Measurements from ENCODE around the gene TTC16. TPM values are rescaled to one million over a fixed set of nuclear protein-coding genes. Genes with fewer than 3 reads are reported as not detected.

The TTC16 gene, protein sequence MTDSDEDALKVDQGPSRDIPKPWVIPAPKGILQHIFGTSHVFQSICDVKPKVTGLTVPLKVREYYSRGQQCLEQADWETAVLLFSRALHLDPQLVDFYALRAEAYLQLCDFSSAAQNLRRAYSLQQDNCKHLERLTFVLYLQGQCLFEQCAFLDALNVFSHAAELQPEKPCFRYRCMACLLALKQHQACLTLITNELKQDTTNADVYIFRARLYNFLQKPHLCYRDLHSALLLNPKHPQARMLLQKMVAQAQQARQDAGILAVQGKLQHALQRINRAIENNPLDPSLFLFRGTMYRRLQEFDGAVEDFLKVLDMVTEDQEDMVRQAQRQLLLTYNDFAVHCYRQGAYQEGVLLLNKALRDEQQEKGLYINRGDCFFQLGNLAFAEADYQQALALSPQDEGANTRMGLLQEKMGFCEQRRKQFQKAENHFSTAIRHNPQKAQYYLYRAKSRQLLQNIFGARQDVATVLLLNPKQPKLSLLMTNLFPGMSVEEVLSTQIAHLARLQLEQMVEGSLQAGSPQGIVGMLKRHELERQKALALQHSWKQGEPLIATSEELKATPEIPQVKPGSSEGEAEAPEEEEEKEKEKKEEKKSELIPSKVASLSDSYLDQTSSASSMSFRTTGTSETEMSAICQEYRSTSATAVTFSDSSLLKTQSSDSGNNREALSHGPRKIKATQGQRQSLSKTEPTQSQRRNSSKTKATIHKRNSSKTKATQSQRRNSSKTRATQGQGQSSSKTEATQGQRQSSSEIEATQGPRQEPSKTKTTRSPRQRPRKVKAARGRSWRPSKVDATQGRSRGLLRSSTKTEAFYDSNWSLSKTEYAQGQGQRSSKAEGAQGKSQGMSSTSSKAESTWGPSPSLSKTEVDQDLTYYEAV
- not detected for total RNA-seq
- under 1 TPM in 5 of 8 donors, not detected in 3; 0.02 to 0.08 (median 0.07) TPM for polyA plus RNA-seq (ENCODE audit: insufficient read depth in 1 of 8, insufficient read length in 8 of 8, low replicate concordance in 1 of 8)
- long read RNA-seq, donor 1: 0 reads
- long read RNA-seq, donor 2: 0 reads
- long read RNA-seq, donor 3: 0 reads
- long read RNA-seq, donor 4: 0 reads
- long read RNA-seq, donor 5, partial matches to known transcripts: 9 of 20 reads
- long read RNA-seq, donor 5, other reads (novel, unspliced or antisense): 11 of 20 reads
- long read RNA-seq, donor 6: 0 reads
- long read RNA-seq, donor 7: 0 reads
- long read RNA-seq, donor 8: 0 reads
- long read RNA-seq, donor 9: 0 reads
- long read RNA-seq, donor 10, partial matches to known transcripts: 0 of 5 reads
- long read RNA-seq, donor 10, other reads (novel, unspliced or antisense): 5 of 5 reads
- long read RNA-seq, donor 11: 0 reads

DNA sequence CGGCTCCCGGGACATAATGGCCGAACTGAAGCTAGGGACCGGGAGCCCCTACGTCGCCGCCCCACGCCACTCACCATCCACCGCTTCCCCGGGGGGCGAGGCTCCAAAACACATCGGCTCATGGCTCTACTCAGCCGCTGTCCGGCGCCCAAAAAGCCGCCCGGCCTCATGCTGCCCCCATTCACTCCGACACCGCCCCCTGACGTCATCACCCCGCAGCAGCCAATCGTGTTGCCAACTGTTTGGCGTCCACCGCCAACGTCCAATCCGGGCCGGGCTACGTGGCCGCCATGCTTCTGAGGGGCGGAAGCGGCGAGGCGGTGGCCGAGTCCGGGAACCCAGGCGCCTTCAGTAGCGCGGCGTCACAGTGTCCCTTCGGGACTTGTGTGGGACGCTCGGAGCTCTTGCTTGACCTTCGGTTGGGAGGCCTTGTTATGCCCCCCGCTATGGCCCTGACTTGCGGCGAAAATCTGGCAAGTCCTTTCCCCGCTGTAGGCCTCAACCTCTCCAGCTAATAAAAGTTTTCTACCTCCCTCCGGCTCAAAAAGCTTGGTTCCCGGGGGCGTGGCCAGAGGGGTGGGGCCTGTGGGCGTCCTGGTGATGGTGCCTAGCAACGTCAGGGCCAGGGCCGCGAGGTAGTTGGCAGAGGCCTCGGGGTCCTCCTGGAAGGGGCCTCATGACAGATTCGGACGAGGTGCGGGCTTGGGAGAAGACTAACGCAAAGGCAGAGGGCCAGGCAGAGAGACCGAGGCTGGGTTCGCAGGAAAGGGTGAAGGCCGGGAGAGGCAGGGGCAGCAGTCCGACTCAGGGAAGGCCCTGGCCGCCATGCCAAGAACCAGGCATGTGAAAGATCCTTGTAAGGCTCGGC, at the start of gene TTC16, which contains the start of gene PTRH1:
TTC16 (plus strand) TSS at position 610 of the 868 bp plus-strand sequence; CDS start at position 677, 67 bp downstream.
PTRH1 (minus strand) TSS at position 194 of the 868 bp plus-strand sequence; CDS start at position 170, 24 bp downstream.
- Histone ChIP-seq H3K36me3 (ENCODE audit: control insufficient read depth, insufficient read depth, low read length) (peaks cover 7% of the 10 kb centered on the region), H3K9me3 (replicated peaks; ENCODE audit: control insufficient read depth, low read depth, low read length) (no peaks in the 10 kb centered on the region), H3K4me3 (ENCODE audit: low read length) (peak within 1 kb of the TSS; percentile 76), H3K27me3 (ENCODE audit: control insufficient read depth, insufficient read depth, low read length) (no peaks in the 10 kb centered on the region), H3K27ac (ENCODE audit: low read length) (peak within 1 kb of the TSS; percentile 92), H3K4me1 (ENCODE audit: control insufficient read depth, insufficient read depth, low read length) (peaks cover 30% of the 10 kb centered on the region)
- DNase-seq: peak; percentile 99
- WGBS (ENCODE audit: insufficient coverage): 1% methylated on average over 52 of the region's 65 CpGs

DNA sequence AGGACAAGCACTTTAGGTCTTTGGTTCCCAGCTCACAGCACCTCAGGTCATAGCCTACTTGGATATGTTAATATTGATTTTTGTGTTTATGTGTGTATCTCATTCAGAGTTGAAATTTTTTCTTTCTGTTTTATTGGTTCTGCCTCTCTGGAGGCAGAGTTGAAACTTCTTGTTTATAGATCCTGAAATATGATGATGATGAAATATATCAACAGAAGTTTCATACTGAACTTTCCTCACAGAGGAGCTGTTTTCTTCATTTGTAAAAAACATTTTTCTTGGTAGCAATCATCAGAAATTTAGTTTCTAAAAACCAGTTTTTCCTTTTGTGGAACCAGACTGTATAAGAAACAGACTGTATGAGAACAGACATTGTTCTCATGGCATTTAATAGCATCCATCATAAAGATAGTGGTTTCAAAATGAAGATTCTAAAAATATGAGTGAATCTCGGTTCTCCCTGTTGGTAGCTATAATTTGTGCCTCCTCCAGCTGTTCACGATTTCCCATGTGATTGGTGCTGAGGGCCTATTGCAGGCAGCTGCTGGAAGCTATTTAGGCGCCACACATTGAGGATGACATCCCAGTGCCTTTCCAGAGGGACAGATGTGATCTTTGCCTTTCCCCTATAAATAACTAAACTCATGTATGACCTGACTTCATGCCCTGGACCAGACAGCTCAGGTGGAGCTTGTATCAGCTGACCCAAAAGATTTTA, 48.6 kb upstream of the TTC16 start:
- Histone ChIP-seq H3K36me3 (ENCODE audit: control insufficient read depth, insufficient read depth, low read length) (peaks cover 69% of the 10 kb centered on the region), H3K9me3 (replicated peaks; ENCODE audit: control insufficient read depth, low read depth, low read length) (no peaks in the 10 kb centered on the region), H3K27me3 (ENCODE audit: control insufficient read depth, insufficient read depth, low read length) (no peaks in the 10 kb centered on the region), H3K4me3 (ENCODE audit: low read length) (no peak overlapping the region), H3K4me1 (ENCODE audit: control insufficient read depth, insufficient read depth, low read length) (peaks cover 13% of the 10 kb centered on the region), H3K27ac (ENCODE audit: low read length) (peak overlapping the region; percentile 14)
- DNase-seq: peak; percentile 47
- WGBS (ENCODE audit: insufficient coverage): 27% methylated on average over 2 of the region's 3 CpGs

DNA sequence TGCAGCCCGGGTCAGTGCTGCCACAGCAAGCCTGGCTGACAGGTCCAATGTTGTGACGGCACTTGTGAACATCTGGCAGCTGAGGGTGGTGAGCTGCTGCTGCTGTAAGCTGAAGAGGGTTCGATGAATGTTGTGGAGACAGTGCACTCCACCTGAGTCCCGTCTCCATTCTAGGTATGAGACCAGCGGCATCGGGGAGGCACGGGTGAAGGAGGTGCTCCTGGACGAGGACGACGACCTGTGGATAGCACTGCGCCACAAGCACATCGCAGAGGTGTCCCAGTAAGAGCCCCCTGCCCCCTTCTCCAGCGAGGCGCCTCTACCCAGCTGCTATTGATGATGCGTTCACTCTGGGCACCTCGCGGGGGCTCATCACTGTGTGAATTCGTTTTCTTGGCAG, 48.0 kb upstream of the TTC16 start:
- Histone ChIP-seq H3K36me3 (ENCODE audit: control insufficient read depth, insufficient read depth, low read length) (peaks cover 68% of the 10 kb centered on the region), H3K4me1 (ENCODE audit: control insufficient read depth, insufficient read depth, low read length) (peaks cover 13% of the 10 kb centered on the region)
- WGBS (ENCODE audit: insufficient coverage): 84% methylated on average over 16 of the region's 18 CpGs

DNA sequence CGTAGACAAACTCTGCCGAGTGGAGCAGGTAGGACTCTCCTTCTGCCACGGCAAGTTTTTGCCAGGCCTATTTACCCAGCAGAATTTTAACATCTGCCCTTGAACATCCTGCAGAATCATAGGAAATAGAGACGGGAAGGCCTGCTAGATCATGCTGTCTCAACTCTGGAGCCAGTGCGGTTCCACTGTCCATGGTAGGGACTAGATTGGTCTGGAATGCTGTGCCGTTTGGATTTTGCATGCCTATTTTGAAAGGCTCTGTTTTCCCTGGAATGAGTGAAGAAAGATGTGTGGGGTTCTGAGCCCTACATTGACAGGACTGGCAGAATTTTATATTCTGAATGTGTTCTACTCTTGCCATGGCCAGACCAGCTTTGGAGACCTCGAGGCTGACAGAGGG, 42.6 kb upstream of the TTC16 start:
- DNase-seq: no peak
- H3K27me3 ChIP-seq (ENCODE audit: control insufficient read depth, insufficient read depth, low read length): no peaks in the 10 kb centered on the region
- no peak overlapping the region for H3K4me3 ChIP-seq (ENCODE audit: low read length)
- H3K9me3 ChIP-seq (replicated peaks; ENCODE audit: control insufficient read depth, low read depth, low read length): no peaks in the 10 kb centered on the region
- no peak overlapping the region for H3K27ac ChIP-seq (ENCODE audit: low read length)
- no peaks in the 10 kb centered on the region for H3K4me1 ChIP-seq (ENCODE audit: control insufficient read depth, insufficient read depth, low read length)
- 88% methylated on average over 5 of the region's 7 CpGs for WGBS (ENCODE audit: insufficient coverage)
- H3K36me3 ChIP-seq (ENCODE audit: control insufficient read depth, insufficient read depth, low read length): peaks cover 58% of the 10 kb centered on the region

More for the DNA sequence above, 48.0 kb upstream of the TTC16 start:
- Histone ChIP-seq H3K27me3 (ENCODE audit: control insufficient read depth, insufficient read depth, low read length) (no peaks in the 10 kb centered on the region), H3K4me3 (ENCODE audit: low read length) (no peak overlapping the region), H3K9me3 (replicated peaks; ENCODE audit: control insufficient read depth, low read depth, low read length) (no peaks in the 10 kb centered on the region), H3K27ac (ENCODE audit: low read length) (peak overlapping the region; percentile 14)
- no peak for DNase-seq

DNA sequence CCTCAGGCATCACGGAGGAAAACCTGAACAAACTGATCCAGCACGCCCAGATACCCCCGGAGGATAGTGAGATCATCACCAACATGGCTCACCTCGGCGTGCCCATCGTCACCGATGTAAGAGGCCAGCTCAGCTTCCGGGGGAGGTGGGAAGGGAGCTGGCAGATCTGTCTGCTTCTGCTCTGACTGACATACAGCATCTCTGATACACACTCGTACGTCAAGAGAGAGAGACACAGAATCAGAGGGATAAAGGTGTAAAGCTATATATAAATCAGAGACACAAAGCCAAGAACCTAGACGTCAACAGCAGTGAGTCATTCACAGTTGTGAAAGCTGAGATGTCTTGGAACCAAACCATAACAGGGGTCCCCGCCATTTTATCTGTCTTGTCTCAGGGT, 39.2 kb upstream of the TTC16 start:
- H3K36me3 ChIP-seq (ENCODE audit: control insufficient read depth, insufficient read depth, low read length): peaks cover 66% of the 10 kb centered on the region

DNA sequence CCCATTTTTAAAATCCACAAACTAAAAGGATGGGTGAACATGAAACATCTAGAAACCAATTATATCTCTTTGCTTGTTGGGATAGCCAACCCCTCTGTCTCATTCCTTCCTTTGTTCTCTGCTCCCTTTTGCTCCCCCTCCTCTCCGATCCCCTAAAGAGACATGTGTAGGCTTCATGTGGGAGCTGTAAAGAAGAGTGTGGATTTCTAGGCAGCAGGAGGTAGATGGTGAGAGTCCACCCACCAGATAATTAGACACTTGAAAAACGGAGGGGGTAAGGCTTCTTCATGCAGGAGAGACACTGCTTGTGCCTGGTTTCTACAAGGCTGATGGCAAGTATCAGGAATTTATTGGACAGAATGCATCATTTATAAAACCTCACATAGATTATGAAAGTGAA, 36.4 kb upstream of the TTC16 start:
- Histone ChIP-seq H3K9me3 (replicated peaks; ENCODE audit: control insufficient read depth, low read depth, low read length) (no peaks in the 10 kb centered on the region), H3K27ac (ENCODE audit: low read length) (no peak overlapping the region), H3K36me3 (ENCODE audit: control insufficient read depth, insufficient read depth, low read length) (peaks cover 67% of the 10 kb centered on the region), H3K4me3 (ENCODE audit: low read length) (no peak overlapping the region), H3K27me3 (ENCODE audit: control insufficient read depth, insufficient read depth, low read length) (no peaks in the 10 kb centered on the region), H3K4me1 (ENCODE audit: control insufficient read depth, insufficient read depth, low read length) (no peaks in the 10 kb centered on the region)
- WGBS (ENCODE audit: insufficient coverage): no CpG with 5 or more reads among the region's 2 CpGs
- DNase-seq: no peak

More for the DNA sequence above, 39.2 kb upstream of the TTC16 start:
- H3K9me3 ChIP-seq (replicated peaks; ENCODE audit: control insufficient read depth, low read depth, low read length): no peaks in the 10 kb centered on the region
- no peak for DNase-seq
- no peaks in the 10 kb centered on the region for H3K4me1 ChIP-seq (ENCODE audit: control insufficient read depth, insufficient read depth, low read length)
- no peaks in the 10 kb centered on the region for H3K27me3 ChIP-seq (ENCODE audit: control insufficient read depth, insufficient read depth, low read length)
- no peak overlapping the region for H3K27ac ChIP-seq (ENCODE audit: low read length)
- no peak overlapping the region for H3K4me3 ChIP-seq (ENCODE audit: low read length)
- WGBS (ENCODE audit: insufficient coverage): 91% methylated on average over 5 of the region's 12 CpGs

DNA sequence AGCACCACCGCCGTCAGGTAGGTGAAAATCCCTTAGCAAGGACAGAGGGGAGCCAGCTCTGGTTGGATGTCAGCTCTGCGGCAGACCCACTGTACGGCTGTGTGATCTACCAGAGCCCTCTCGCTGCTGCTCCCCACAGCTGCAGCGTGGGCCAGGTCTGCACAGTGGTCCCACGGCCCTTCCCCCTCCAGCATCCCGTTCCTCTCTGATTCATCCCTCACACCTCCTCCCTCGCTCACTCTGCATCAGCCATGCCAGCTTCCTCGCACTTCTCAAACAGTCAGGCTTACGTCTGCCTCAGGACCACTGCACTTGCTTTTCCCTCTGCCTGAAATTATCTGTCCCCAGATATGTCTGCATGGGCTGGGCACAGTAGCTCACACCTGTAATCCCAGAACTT, 35.7 kb upstream of the TTC16 start:
- H3K27ac ChIP-seq (ENCODE audit: low read length): no peak overlapping the region
- WGBS (ENCODE audit: insufficient coverage): 83% methylated on average over 11 of the region's 11 CpGs
- no peak for DNase-seq
- no peak overlapping the region for H3K4me3 ChIP-seq (ENCODE audit: low read length)
- H3K4me1 ChIP-seq (ENCODE audit: control insufficient read depth, insufficient read depth, low read length): no peaks in the 10 kb centered on the region
- no peaks in the 10 kb centered on the region for H3K27me3 ChIP-seq (ENCODE audit: control insufficient read depth, insufficient read depth, low read length)
- H3K36me3 ChIP-seq (ENCODE audit: control insufficient read depth, insufficient read depth, low read length): peaks cover 65% of the 10 kb centered on the region
- no peaks in the 10 kb centered on the region for H3K9me3 ChIP-seq (replicated peaks; ENCODE audit: control insufficient read depth, low read depth, low read length)

DNA sequence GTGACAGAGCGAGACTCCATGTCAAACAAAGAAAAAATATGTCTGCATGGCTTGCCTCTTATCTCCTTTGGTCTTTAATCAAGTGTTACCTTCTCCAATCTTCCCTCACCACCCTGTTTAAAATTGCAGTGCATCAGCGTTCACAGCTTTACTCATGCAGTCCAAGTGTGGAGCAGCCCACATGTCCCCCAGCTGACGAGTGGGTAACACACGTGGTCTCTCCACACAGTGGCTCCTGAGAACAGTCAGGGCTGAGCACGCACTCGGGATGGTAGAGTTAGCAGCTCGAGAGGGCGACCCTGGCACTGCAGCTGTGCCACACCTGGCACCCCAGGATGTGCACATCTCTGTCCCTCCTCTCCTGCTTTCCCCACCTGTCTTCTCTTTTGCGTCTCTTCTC, 35.0 kb upstream of the TTC16 start:
- Histone ChIP-seq H3K27me3 (ENCODE audit: control insufficient read depth, insufficient read depth, low read length) (no peaks in the 10 kb centered on the region), H3K4me1 (ENCODE audit: control insufficient read depth, insufficient read depth, low read length) (no peaks in the 10 kb centered on the region), H3K27ac (ENCODE audit: low read length) (no peak overlapping the region), H3K9me3 (replicated peaks; ENCODE audit: control insufficient read depth, low read depth, low read length) (no peaks in the 10 kb centered on the region), H3K36me3 (ENCODE audit: control insufficient read depth, insufficient read depth, low read length) (peaks cover 61% of the 10 kb centered on the region), H3K4me3 (ENCODE audit: low read length) (no peak overlapping the region)
- DNase-seq: no peak
- 88% methylated on average over 9 of the region's 9 CpGs for WGBS (ENCODE audit: insufficient coverage)

Data from muscle of leg (tissue), 16 donors.